OCI-M1 (cell line): ENCODE data around the gene FBN3.

Experiments
- DNase-seq: peaks from one replicate; lab custom pipeline; 2025; lab: John Stamatoyannopoulos, UW

The FBN3 gene

GRCh38 chr19:8148410-8149260 is 757 bp downstream of the FBN3 start:
- no peak for DNase-seq

GRCh38 chr19:8148088-8148409 is 1.3 kb downstream of the FBN3 start:
- no peak for DNase-seq

DNA sequence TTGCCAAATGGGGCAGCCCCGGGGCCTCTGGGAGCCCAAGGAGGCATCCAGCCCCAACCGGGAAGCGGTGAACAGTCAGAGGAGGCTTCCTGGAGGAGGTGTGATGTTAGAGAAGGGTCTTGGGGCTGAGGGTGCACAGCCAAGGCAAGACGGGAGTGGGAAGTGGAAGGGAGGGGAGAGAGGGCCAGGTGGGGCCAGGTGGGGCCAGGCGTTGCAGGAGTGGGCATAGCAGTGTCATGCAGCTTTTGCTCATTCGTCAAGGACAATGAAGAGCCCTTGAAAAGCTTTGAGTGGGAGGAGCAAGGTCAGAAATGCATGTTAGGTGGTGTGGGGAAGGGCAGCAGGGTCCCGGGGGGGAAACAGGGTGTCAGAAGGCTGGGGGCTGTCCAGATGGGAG is 1.8 kb downstream of the FBN3 start:
- no peak for DNase-seq

GRCh38 chr19:8146877-8147581 is 2.4 kb downstream of the FBN3 start:
- DNase-seq: no peak

DNA sequence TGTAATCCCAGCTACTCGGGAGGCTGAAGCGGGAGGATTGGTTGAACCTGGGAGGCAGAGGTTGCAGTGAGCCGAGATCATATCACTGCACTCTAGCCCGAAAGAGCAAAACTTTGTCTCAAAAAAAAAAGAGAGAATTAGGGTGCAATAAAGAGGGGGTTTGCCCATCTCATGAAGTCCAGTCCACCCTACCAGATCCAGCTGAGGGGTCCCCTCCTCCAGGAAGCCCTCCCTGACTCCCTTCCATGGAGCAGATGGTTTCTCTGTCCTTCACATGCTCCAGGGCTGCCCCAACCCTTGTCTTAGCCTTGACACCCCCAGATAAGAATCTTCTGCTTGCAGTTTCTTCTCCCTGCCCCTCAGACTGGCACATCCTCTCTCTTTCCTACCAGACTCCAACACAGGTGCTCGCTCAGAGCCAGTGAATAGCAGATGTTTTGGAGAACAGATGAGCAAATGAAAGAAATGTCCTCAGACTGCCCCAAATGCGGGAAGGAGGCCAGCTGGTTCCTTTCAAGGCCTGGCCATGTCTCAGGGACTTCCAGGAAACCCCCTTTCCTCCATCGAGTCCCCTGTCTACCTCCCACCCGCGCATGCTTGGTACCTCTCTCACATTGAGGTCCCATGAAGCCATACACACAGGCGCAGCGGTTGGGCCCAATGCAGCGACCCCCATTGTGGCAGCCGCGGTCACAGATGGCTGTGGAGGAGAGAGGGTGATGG is 5.0 kb downstream of the FBN3 start:
- no peak for DNase-seq

- no peak for DNase-seq
Measured at GRCh38 chr19:8143041-8143440, 6.4 kb downstream of the FBN3 start.

GRCh38 chr19:8142513-8142900 is 6.9 kb downstream of the FBN3 start:
- DNase-seq: no peak

DNA sequence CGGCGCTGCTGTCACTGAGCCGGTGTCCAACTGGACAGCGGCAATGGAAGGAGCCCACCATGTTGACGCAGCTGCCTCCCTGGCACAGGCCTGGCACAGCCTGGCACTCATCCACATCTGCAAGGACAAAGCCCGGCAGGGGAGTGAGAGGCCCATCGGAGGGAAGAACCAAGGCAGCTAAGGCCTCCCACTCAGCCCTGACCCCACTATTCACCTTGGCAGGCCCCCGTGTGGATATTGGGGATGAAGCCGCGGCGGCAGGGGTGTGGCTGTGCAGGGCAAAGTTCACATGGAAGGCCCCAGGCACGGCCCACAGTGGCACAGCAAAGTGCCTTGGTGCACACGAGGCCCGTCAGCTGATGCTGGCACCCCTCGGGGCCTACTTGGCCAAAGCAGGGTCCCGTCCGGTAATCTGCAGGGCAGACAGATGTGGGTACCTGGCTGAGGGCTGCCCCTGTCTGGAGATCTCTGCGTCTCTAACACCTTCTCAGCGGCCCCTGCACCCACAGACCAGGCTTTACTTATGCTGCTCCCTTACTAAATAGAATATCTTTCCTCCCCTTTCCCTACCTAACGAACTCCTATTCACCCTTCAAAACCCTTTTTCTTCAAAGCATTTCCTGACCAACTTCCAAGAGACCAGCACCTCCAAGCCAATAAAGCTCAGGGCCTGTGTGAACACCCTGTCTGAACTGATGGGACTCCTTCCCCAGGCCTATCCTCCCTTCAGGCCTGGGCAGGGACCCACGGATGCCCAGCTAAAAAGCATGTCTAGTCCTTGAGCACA is 7.5 kb downstream of the FBN3 start:
- DNase-seq: no peak

- DNase-seq: no peak
Measured at GRCh38 chr19:8138201-8138600, 11.2 kb downstream of the FBN3 start.

DNA sequence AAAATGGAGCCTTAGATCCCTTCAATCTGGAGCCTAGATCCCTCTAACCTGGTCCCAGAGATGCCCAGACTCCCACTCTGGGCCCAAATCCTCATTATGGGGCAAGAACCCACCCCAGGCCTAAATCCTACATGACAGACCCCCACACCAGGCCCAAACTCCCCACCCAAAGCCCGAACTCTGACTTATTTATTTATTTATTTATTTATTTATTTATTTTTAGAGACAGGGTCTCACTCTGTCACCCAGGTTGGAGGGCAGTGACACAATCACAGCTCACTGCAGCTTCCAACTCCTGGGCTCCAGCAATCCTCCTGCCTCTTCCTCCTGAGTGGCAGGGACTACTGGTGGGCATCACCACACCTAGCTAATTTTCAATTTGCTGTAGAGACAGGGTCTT is 12.0 kb downstream of the FBN3 start:
- no peak for DNase-seq

DNA sequence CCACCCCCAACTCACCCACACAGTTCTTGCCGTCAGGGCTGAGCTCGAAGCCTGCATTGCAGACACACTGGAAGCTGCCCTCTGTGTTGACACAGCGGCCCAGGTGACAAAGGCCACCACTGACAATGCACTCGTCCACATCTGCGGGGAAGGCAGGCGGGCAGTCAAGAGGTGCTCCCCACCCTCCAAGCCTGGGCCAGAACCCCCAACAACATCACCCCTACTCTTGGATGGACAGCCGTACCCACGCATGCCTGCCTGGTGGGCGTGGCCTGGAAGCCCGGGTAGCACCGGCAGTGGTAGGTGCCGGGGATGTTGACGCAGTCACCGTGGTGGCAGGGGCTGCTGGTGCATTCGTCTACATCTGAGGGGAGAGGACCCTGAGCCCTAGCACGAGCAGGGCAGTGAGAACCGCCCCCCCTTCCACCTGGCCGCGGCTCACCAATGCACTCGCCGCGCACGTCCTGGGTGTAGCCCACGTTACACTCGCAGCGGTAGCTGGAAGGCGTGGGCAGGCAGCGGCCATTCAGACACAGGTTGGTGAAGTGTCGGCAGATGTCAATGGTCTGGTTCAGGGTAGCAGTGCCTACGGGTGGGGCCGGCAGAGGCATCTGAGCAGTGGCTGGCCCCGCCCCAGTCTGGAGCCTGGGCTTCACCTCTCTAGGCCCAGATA is 13.3 kb downstream of the FBN3 start:
- DNase-seq: no peak

DNA sequence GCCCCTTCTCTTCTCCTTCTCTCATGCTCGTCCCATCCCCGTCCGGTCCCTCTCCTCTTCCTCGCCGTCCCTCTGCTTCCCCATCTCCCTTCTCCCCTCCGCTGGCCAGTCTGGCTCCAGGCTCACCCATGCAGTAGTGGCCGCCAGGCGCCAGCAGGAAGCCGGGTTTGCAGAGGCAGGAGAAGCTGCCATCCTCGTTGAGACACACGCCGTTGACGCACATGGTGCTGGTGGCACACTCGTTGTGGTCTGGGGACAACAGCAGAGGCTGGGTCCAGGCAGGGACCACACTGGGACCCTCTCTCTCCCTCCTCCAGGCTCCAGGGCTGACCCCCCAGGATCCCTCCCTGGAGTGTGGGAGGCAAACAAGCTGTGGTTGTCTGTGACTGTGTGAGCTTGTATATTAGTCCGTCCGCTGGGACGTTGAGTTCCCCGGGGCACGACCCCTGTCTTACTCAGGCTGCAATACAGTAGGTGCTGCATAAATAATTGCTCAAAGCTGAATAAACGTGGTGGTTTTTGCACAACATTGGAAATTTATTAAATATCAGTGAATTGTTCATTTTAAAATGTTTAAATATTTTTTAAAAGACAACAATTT is 16.4 kb downstream of the FBN3 start:
- DNase-seq: no peak

DNA sequence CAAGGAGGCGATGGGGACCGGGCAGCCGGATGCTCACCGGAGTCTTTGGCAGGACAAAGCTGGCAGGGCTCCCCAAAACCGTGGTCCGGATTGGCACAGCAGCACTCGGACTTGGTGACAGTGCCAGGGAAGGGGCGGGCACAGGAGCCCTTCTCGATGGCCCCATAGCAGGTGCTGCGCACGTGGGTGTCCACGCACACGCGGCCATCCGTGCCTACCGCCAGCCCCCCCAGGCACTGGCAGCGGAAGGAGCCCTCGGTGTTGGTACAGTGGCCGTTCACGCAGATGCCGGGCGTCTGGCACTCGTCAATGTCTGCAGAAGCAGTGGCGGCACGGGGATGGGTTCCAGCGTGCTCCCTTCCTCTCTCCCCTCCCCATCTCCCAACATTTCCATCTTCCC is 17.9 kb downstream of the FBN3 start:
- DNase-seq: no peak

DNA sequence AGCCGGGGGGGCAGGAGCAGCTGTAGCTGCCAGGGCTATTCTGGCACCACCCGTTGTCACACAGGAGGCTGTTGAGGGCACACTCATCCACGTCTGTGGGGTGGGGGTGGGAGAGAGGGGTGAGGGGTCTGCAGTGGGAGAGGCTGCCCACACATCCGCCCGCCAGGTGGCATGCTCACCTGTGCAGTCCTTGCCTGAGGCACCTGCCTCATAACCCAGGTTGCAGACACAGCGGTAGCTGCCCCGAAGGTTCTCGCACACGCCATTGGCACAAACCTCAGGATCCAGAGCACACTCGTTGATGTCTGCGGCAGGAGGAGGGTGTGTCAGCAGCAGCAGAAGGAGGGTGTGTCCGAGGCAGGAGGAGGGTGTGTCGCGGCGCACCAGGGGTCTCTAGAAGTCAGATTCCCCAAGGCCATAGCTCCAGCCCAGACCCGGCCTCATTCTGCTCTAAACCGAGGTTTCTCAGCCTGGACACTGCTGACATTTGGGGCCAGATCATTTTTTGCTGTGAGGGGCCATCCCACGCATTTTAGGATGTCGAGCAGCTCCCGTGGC is 20.3 kb downstream of the FBN3 start:
- no peak for DNase-seq

- no peak for DNase-seq
Measured at GRCh38 chr19:8128551-8128950, 20.8 kb downstream of the FBN3 start.

- no peak for DNase-seq
Measured at GRCh38 chr19:8127311-8127710, 22.1 kb downstream of the FBN3 start.

GRCh38 chr19:8126511-8126910 is 22.9 kb downstream of the FBN3 start:
- no peak for DNase-seq

GRCh38 chr19:8126008-8126407 is 23.4 kb downstream of the FBN3 start:
- DNase-seq: no peak

- DNase-seq: no peak
Measured at GRCh38 chr19:8123683-8124082, 25.7 kb downstream of the FBN3 start.

DNA sequence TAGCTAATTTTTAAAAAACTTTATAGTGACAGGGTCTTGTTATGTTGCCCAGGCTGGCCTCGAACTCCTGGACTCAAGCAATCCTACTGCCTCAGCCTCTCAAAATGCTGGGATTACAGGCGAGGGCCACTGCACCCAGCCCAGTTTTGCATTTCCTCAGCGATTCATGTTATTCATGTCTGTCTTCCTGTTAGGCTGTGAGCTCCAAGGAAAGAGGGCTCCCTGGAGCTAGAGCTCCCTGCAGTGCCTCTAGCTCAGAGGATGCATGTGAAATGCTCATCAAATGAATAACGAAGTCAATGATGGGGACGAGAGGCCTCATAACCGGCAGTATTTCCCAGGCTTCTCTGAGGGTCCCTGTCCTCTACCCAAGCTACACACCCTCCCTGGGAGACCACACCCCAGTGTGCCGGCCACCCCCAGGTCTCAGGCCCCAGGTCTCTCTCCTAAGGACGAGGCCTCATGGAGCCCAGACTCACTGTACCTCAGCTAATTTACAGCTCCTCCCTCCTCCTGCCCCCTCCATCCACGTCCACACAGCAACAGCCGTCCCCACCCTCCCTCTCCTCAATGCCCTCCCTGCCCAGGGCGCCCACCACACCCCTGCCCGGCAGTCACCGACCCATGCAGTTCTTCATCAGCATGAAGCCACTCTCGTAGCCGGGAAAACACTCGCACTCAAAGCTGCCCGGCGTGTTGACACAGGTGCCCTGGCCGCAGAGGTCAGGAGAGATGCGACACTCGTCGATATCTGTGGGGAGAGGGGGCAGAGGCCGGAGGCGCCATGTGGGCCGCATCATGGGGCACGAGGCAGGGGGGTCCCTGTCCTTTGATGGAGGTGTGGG is 28.5 kb downstream of the FBN3 start:
- no peak for DNase-seq
